ENCODE measurements around the gene ARRDC1. TPM values are rescaled to one million over a fixed set of nuclear protein-coding genes. Genes with fewer than 3 reads are reported as not detected.

ARRDC1 gene
- polyA plus RNA-seq, 4 donors = 63.4 to 236 (median 123) TPM

- 88 to 93% (median 92%) methylated on average over 5 of the region's 5 CpGs for WGBS, 3 donors
- Histone ChIP-seq H3K4me3 (ENCODE audit: low read depth in 1 of 3, low read length in 3 of 3) (no peak overlapping the region), H3K9me3 (ENCODE audit: control insufficient read depth in 2 of 2, insufficient read depth in 1 of 2, low read depth in 1 of 2, low read length in 1 of 2) (no peaks in the 10 kb centered on the region), H3K27me3 (ENCODE audit: control insufficient read depth in 3 of 3, insufficient read depth in 3 of 3, low read length in 3 of 3) (no peaks in the 10 kb centered on the region), H3K4me1 (ENCODE audit: control insufficient read depth in 3 of 3, insufficient read depth in 2 of 3, low read depth in 1 of 3, low read length in 2 of 3) (no peaks in the 10 kb centered on the region), H3K27ac (ENCODE audit: low read depth in 1 of 3, low read length in 2 of 3) (no peak overlapping the region), H3K36me3 (ENCODE audit: control insufficient read depth in 3 of 3, insufficient read depth in 2 of 3, low read depth in 1 of 3, low read length in 3 of 3) (peaks cover 0 to 34% (median 2%) of the 10 kb centered on the region in 3 donors)
- DNase-seq (no peak), FAIRE-seq (no peak)
These were observed 39.7 kb downstream of the ARRDC1 start for GRCh38 chr9:137645211-137645610.

DNA sequence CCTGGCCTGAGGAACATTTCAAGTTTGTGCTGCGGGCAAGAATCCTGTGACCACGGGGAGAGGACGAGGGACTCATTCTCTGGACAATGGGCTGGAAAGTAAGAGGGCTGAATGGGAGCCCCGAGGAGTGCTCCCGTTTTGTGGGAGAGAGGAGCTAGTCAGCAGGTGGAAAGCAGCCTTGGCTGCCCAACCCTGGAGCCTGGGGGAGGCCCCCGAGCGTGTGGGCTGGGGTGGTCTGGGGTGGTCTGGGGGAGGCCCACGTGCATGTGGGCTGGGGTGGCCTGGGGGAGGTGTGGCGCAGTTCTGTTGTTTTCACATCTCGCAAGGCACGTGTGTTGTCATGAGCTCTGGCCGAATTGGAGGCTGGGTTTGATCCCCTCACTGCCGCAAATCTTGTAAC lies 40.9 kb downstream of the ARRDC1 start:
- Histone ChIP-seq H3K4me3 (ENCODE audit: low read depth in 1 of 3, low read length in 3 of 3) (no peak overlapping the region), H3K27me3 (ENCODE audit: control insufficient read depth in 3 of 3, insufficient read depth in 3 of 3, low read length in 3 of 3) (no peaks in the 10 kb centered on the region), H3K27ac (ENCODE audit: low read depth in 1 of 3, low read length in 2 of 3) (no peak overlapping the region), H3K9me3 (ENCODE audit: control insufficient read depth in 2 of 2, insufficient read depth in 1 of 2, low read depth in 1 of 2, low read length in 1 of 2) (no peaks in the 10 kb centered on the region), H3K36me3 (ENCODE audit: control insufficient read depth in 3 of 3, insufficient read depth in 2 of 3, low read depth in 1 of 3, low read length in 3 of 3) (peaks cover 2 to 40% (median 4%) of the 10 kb centered on the region in 3 donors), H3K4me1 (ENCODE audit: control insufficient read depth in 3 of 3, insufficient read depth in 2 of 3, low read depth in 1 of 3, low read length in 2 of 3) (no peaks in the 10 kb centered on the region)
- FAIRE-seq = no peak
- 92 to 98% (median 93%) methylated on average over 12 to 13 of the region's 13 CpGs for WGBS, 3 donors
- DNase-seq = no peak

- H3K4me3 ChIP-seq (ENCODE audit: low read depth in 1 of 3, low read length in 3 of 3) = no peak overlapping the region
- WGBS, 3 donors = 72 to 86% (median 78%) methylated on average over 15 of the region's 15 CpGs
- no peaks in the 10 kb centered on the region for H3K4me1 ChIP-seq (ENCODE audit: control insufficient read depth in 3 of 3, insufficient read depth in 2 of 3, low read depth in 1 of 3, low read length in 2 of 3)
- no peak overlapping the region for H3K27ac ChIP-seq (ENCODE audit: low read depth in 1 of 3, low read length in 2 of 3)
- FAIRE-seq (no peak), DNase-seq (no peak)
- peaks cover 2 to 43% (median 7%) of the 10 kb centered on the region in 3 donors for H3K36me3 ChIP-seq (ENCODE audit: control insufficient read depth in 3 of 3, insufficient read depth in 2 of 3, low read depth in 1 of 3, low read length in 3 of 3)
- no peaks in the 10 kb centered on the region for H3K9me3 ChIP-seq (ENCODE audit: control insufficient read depth in 2 of 2, insufficient read depth in 1 of 2, low read depth in 1 of 2, low read length in 1 of 2)
- no peaks in the 10 kb centered on the region for H3K27me3 ChIP-seq (ENCODE audit: control insufficient read depth in 3 of 3, insufficient read depth in 3 of 3, low read length in 3 of 3)
These were observed 41.7 kb downstream of the ARRDC1 start for GRCh38 chr9:137647096-137647714.

- FAIRE-seq (no peak), DNase-seq (no peak)
- Histone ChIP-seq H3K27me3 (ENCODE audit: control insufficient read depth in 3 of 3, insufficient read depth in 3 of 3, low read length in 3 of 3) (no peaks in the 10 kb centered on the region), H3K9me3 (ENCODE audit: control insufficient read depth in 2 of 2, insufficient read depth in 1 of 2, low read depth in 1 of 2, low read length in 1 of 2) (no peaks in the 10 kb centered on the region), H3K27ac (ENCODE audit: low read depth in 1 of 3, low read length in 2 of 3) (no peak overlapping the region), H3K36me3 (ENCODE audit: control insufficient read depth in 3 of 3, insufficient read depth in 2 of 3, low read depth in 1 of 3, low read length in 3 of 3) (peaks cover 2 to 37% (median 7%) of the 10 kb centered on the region in 3 donors), H3K4me3 (ENCODE audit: low read depth in 1 of 3, low read length in 3 of 3) (no peak overlapping the region), H3K4me1 (ENCODE audit: control insufficient read depth in 3 of 3, insufficient read depth in 2 of 3, low read depth in 1 of 3, low read length in 2 of 3) (no peaks in the 10 kb centered on the region)
- WGBS, 3 donors = 82 to 100% (median 84%) methylated on average over 2 of the region's 2 CpGs
These were observed 42.9 kb downstream of the ARRDC1 start for GRCh38 chr9:137648396-137648795.

DNA sequence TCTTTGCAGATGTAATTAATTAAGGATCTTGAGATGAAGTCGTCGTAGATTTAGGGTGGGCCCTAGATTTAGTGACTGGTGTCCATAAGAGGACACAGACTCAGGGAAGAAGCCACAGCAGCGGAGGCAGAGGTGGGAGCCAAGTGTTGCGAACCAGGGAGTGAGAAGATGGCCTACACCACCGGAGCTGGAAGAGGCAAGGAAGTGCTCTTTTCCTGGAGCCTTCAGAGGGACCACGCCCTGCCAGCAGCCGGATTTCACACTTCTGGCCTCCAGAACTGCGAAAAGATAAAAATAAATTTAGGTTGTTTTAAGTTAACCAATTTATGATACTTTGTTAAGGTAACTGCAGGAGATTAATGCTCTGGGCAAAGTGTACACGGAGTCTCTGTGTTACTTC lies 44.1 kb downstream of the ARRDC1 start:
- no peak overlapping the region for H3K27ac ChIP-seq (ENCODE audit: low read depth in 1 of 3, low read length in 2 of 3)
- FAIRE-seq = no peak

GRCh38 chr9:137650259-137650658 lies 44.8 kb downstream of the ARRDC1 start:
- WGBS, 3 donors = 80 to 88% (median 80%) methylated on average over 2 of the region's 2 CpGs
- FAIRE-seq (no peak), DNase-seq (no peak)

More for the DNA sequence above, 44.1 kb downstream of the ARRDC1 start:
- Histone ChIP-seq H3K4me3 (ENCODE audit: low read depth in 1 of 3, low read length in 3 of 3) (no peak overlapping the region), H3K27me3 (ENCODE audit: control insufficient read depth in 3 of 3, insufficient read depth in 3 of 3, low read length in 3 of 3) (no peaks in the 10 kb centered on the region), H3K4me1 (ENCODE audit: control insufficient read depth in 3 of 3, insufficient read depth in 2 of 3, low read depth in 1 of 3, low read length in 2 of 3) (no peaks in the 10 kb centered on the region), H3K9me3 (ENCODE audit: control insufficient read depth in 2 of 2, insufficient read depth in 1 of 2, low read depth in 1 of 2, low read length in 1 of 2) (no peaks in the 10 kb centered on the region), H3K36me3 (ENCODE audit: control insufficient read depth in 3 of 3, insufficient read depth in 2 of 3, low read depth in 1 of 3, low read length in 3 of 3) (peaks cover 6 to 33% (median 7%) of the 10 kb centered on the region in 3 donors)
- no peak for DNase-seq
- 84 to 88% (median 85%) methylated on average over 9 of the region's 9 CpGs for WGBS, 3 donors

GRCh38 chr9:137650779-137651178 lies 45.3 kb downstream of the ARRDC1 start:
- Histone ChIP-seq H3K9me3 (ENCODE audit: control insufficient read depth in 2 of 2, insufficient read depth in 1 of 2, low read depth in 1 of 2, low read length in 1 of 2) (no peaks in the 10 kb centered on the region), H3K4me3 (ENCODE audit: low read depth in 1 of 3, low read length in 3 of 3) (no peak overlapping the region), H3K27me3 (ENCODE audit: control insufficient read depth in 3 of 3, insufficient read depth in 3 of 3, low read length in 3 of 3) (no peaks in the 10 kb centered on the region), H3K27ac (ENCODE audit: low read depth in 1 of 3, low read length in 2 of 3) (no peak overlapping the region), H3K4me1 (ENCODE audit: control insufficient read depth in 3 of 3, insufficient read depth in 2 of 3, low read depth in 1 of 3, low read length in 2 of 3) (no peaks in the 10 kb centered on the region), H3K36me3 (ENCODE audit: control insufficient read depth in 3 of 3, insufficient read depth in 2 of 3, low read depth in 1 of 3, low read length in 3 of 3) (peaks cover 5 to 36% (median 7%) of the 10 kb centered on the region in 3 donors)
- no peak for DNase-seq
- no peak for FAIRE-seq
- 89 to 93% (median 91%) methylated on average over 7 of the region's 7 CpGs for WGBS, 3 donors

More at GRCh38 chr9:137650259-137650658, 44.8 kb downstream of the ARRDC1 start:
- no peaks in the 10 kb centered on the region for H3K4me1 ChIP-seq (ENCODE audit: control insufficient read depth in 3 of 3, insufficient read depth in 2 of 3, low read depth in 1 of 3, low read length in 2 of 3)
- H3K27me3 ChIP-seq (ENCODE audit: control insufficient read depth in 3 of 3, insufficient read depth in 3 of 3, low read length in 3 of 3) = no peaks in the 10 kb centered on the region
- H3K27ac ChIP-seq (ENCODE audit: low read depth in 1 of 3, low read length in 2 of 3) = no peak overlapping the region
- H3K9me3 ChIP-seq (ENCODE audit: control insufficient read depth in 2 of 2, insufficient read depth in 1 of 2, low read depth in 1 of 2, low read length in 1 of 2) = no peaks in the 10 kb centered on the region
- H3K36me3 ChIP-seq (ENCODE audit: control insufficient read depth in 3 of 3, insufficient read depth in 2 of 3, low read depth in 1 of 3, low read length in 3 of 3) = peaks cover 6 to 33% (median 7%) of the 10 kb centered on the region in 3 donors
- no peak overlapping the region for H3K4me3 ChIP-seq (ENCODE audit: low read depth in 1 of 3, low read length in 3 of 3)

DNA sequence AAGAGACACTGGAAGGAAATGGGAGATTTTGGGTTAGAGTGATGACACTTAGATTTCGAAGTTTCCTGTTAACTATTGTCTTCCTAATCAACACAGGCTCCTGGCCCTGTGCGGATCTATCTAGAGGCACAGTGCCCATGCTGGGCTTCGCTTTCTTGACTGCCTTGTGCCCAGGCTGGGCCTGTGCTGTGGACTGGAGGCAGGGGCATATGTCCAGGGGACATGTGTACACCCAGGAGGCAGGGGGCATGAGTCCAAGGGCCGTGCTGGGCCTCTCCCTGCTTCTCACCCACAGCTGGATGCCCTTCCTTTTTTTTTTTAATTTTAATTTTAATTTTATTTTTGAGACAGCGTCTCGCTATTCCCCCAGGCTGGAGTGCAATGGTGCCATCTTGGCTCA lies 50.9 kb downstream of the ARRDC1 start:
- Histone ChIP-seq H3K9me3 (ENCODE audit: control insufficient read depth in 2 of 2, insufficient read depth in 1 of 2, low read depth in 1 of 2, low read length in 1 of 2) (no peaks in the 10 kb centered on the region), H3K4me3 (ENCODE audit: low read depth in 1 of 3, low read length in 3 of 3) (no peak overlapping the region), H3K27me3 (ENCODE audit: control insufficient read depth in 3 of 3, insufficient read depth in 3 of 3, low read length in 3 of 3) (no peaks in the 10 kb centered on the region), H3K27ac (ENCODE audit: low read depth in 1 of 3, low read length in 2 of 3) (no peak overlapping the region), H3K36me3 (ENCODE audit: control insufficient read depth in 3 of 3, insufficient read depth in 2 of 3, low read depth in 1 of 3, low read length in 3 of 3) (peaks cover 3 to 17% (median 4%) of the 10 kb centered on the region in 3 donors), H3K4me1 (ENCODE audit: control insufficient read depth in 3 of 3, insufficient read depth in 2 of 3, low read depth in 1 of 3, low read length in 2 of 3) (no peaks in the 10 kb centered on the region)
- no peak for DNase-seq
- WGBS, 3 donors = 96 to 97% (median 97%) methylated on average over 6 of the region's 6 CpGs
- FAIRE-seq = no peak

- Histone ChIP-seq H3K27ac (ENCODE audit: low read depth in 1 of 3, low read length in 2 of 3) (no peak overlapping the region), H3K4me3 (ENCODE audit: low read depth in 1 of 3, low read length in 3 of 3) (no peak overlapping the region), H3K4me1 (ENCODE audit: control insufficient read depth in 3 of 3, insufficient read depth in 2 of 3, low read depth in 1 of 3, low read length in 2 of 3) (no peaks in the 10 kb centered on the region), H3K36me3 (ENCODE audit: control insufficient read depth in 3 of 3, insufficient read depth in 2 of 3, low read depth in 1 of 3, low read length in 3 of 3) (peaks cover 0 to 11% (median 4%) of the 10 kb centered on the region in 3 donors), H3K9me3 (ENCODE audit: control insufficient read depth in 2 of 2, insufficient read depth in 1 of 2, low read depth in 1 of 2, low read length in 1 of 2) (no peaks in the 10 kb centered on the region), H3K27me3 (ENCODE audit: control insufficient read depth in 3 of 3, insufficient read depth in 3 of 3, low read length in 3 of 3) (no peaks in the 10 kb centered on the region)
- DNase-seq (no peak), FAIRE-seq (no peak)
- 74 to 90% (median 90%) methylated on average over 2 of the region's 2 CpGs for WGBS, 3 donors
These were observed 52.1 kb downstream of the ARRDC1 start for GRCh38 chr9:137657606-137658005.

Data from small intestine (tissue), 7 donors.